Ovary (tissue), 3 donors: ENCODE measurements around the gene SH3RF1.

Experiments
- POLR2A ChIP-seq: fragments of 450-650 bp; IDR thresholded peaks from one replicate; pipeline ENCODE4 v1.6.1; 2017; ENCODE audit warnings: antibody characterized with exemption, mild to moderate bottlenecking, moderate library complexity
- TF ChIP-seq, protein P1 (sequence below), 3 donors: fragments of 450-650 bp in 2 of 3; fragments of 200-600 bp in 1 of 3; IDR thresholded peaks; one replicate each; pipeline versions ENCODE4 v1.5.1 to v1.8.0; 2016 to 2022; ENCODE audit warnings: antibody characterized with exemption in 3 of 3, mild to moderate bottlenecking in 1 of 3
- donor health status: DM: no; HTN: no; CAD: no.

DNA sequence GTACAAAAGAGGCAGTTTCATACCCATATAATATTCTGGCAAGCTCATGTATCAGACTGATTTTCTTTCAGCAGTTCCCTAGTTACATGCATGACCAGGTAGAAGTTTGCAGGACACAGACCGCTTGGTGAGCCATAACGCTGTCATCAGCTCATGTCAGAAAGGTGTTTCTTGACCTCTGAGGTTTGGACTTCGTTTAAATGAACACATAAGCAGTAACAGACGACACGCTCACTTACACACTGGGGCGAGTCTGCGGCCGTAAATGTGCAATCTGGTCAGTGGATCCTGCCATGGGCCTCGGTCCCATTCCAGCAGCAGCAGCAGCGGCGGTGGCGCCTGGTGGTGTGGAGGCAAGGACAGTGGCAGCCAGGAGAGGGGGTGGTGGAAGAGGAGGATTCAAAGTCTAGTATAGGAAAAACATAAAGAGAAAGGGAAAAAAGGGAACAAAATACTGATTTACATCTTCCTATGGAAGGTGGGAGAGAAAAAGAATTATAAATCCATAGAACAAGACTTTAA, 148.8 kb downstream of the SH3RF1 start:
- TF ChIP-seq, protein P1, sequence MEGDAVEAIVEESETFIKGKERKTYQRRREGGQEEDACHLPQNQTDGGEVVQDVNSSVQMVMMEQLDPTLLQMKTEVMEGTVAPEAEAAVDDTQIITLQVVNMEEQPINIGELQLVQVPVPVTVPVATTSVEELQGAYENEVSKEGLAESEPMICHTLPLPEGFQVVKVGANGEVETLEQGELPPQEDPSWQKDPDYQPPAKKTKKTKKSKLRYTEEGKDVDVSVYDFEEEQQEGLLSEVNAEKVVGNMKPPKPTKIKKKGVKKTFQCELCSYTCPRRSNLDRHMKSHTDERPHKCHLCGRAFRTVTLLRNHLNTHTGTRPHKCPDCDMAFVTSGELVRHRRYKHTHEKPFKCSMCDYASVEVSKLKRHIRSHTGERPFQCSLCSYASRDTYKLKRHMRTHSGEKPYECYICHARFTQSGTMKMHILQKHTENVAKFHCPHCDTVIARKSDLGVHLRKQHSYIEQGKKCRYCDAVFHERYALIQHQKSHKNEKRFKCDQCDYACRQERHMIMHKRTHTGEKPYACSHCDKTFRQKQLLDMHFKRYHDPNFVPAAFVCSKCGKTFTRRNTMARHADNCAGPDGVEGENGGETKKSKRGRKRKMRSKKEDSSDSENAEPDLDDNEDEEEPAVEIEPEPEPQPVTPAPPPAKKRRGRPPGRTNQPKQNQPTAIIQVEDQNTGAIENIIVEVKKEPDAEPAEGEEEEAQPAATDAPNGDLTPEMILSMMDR (IDR thresholded peaks at IDR 0.05): no peak
- no peak for TF ChIP-seq POLR2A
